Stimulated activated CD4-positive, alpha-beta T cell treated with anti-CD3 and anti-CD28 coated beads, Interleukin-4, amount 100 ng/mL, for 24 hours (primary cell): ENCODE data around the gene OR8H2.
"Not testable (repeated sequence)": the region's sequence is repeated elsewhere in the genome, so short reads cannot be mapped to it uniquely, and the experiment has no call there.

Source experiments
- DNase-seq: peaks from one replicate; pipeline ENCODE4 v3.0.0-alpha.2; 2020

The OR8H2 gene

GRCh38 chr11:56103210-56103737, at the start of gene OR8H2:
Gene OR8H2 (plus strand): TSS chr11:56103687. CDS start chr11:56105043, 1,356 bp downstream.
- no peak for DNase-seq

- DNase-seq: not testable (repeated sequence)
Observed at GRCh38 chr11:56056366-56056765, 47.1 kb upstream of the OR8H2 start.

- not testable (repeated sequence) for DNase-seq
Observed at GRCh38 chr11:56057661-56058237, 45.7 kb upstream of the OR8H2 start.

- DNase-seq: not testable (repeated sequence)
Observed at GRCh38 chr11:56058260-56058780, 45.2 kb upstream of the OR8H2 start.

GRCh38 chr11:56066980-56067379, 36.5 kb upstream of the OR8H2 start:
- no peak for DNase-seq

GRCh38 chr11:56089697-56090096, 13.8 kb upstream of the OR8H2 start:
- DNase-seq: no peak

- DNase-seq: no peak
Observed at GRCh38 chr11:56093008-56093407, 10.5 kb upstream of the OR8H2 start, which contains the start of gene OR8I2. Gene OR8I2 (plus strand): TSS chr11:56093308. CDS start chr11:56093308, 0 bp downstream.

- no peak for DNase-seq
Observed at GRCh38 chr11:56122073-56122472, 18.6 kb downstream of the OR8H2 start, which contains the start of gene OR8H3. Gene OR8H3 (plus strand): TSS chr11:56122373. CDS start chr11:56122373, 0 bp downstream.

- no peak for DNase-seq
Observed at GRCh38 chr11:56140151-56140661, 36.7 kb downstream of the OR8H2 start, which contains the start of gene OR8J3. Gene OR8J3 (minus strand): TSS chr11:56140201. CDS start chr11:56137718, 2,483 bp downstream.

GRCh38 chr11:56143681-56144080, 40.2 kb downstream of the OR8H2 start:
- not testable (repeated sequence) for DNase-seq

GRCh38 chr11:56151376-56151775, 47.9 kb downstream of the OR8H2 start:
- DNase-seq: no peak

- no peak for DNase-seq
Observed at GRCh38 chr11:56152333-56152732, 48.8 kb downstream of the OR8H2 start.
